ENCODE measurements around the gene PPME1. TPM values are rescaled to one million over a fixed set of nuclear protein-coding genes. Genes with fewer than 3 reads are reported as not detected.

The PPME1 gene
- total and polyA plus RNA-seq, 9 of the 15 experiments (the other 6 are each of a cell fraction or from before 2014, with no cell fraction given) = 9.8 to 81.7 (median 37.6) TPM

- POLR2A ChIA-PET = no interaction called here
- Histone ChIP-seq H3K79me2 (ENCODE audit: control insufficient read depth, insufficient read depth, low read length) (peaks cover 8% of the 10 kb centered on the region; the same call in 1 of the 3 replicates), H3K4me3 (no peak overlapping the region), H4K20me1 (replicated peaks; ENCODE audit: control insufficient read depth, insufficient read depth, low read length) (no peaks in the 10 kb centered on the region), H3K4me2 (ENCODE audit: insufficient read depth, low read length) (no peak overlapping the region), H3K4me1 (replicated peaks in 1 of 2; ENCODE audit: control insufficient read depth in 2 of 2, insufficient read depth in 2 of 2, low read length in 2 of 2) (peaks cover 0 to 4% of the 10 kb centered on the region in 2 experiments; a peak in 2 of 5 replicates), H3K9me3 (replicated peaks; ENCODE audit: control insufficient read depth, insufficient read depth, low read depth, low read length) (no peaks in the 10 kb centered on the region), H3K9ac (ENCODE audit: insufficient read depth in 1 of 2, low read depth in 2 of 2, low read length in 2 of 2) (no peak overlapping the region), H3K27me3 (ENCODE audit: control insufficient read depth in 2 of 2, insufficient read depth in 2 of 2, low read length in 2 of 2) (no peaks in the 10 kb centered on the region), H2AFZ (ENCODE audit: low read depth, low read length) (no peak overlapping the region), H3K36me3 (ENCODE audit: control insufficient read depth, insufficient read depth, low read length) (peaks cover 56% of the 10 kb centered on the region), H3K27ac (ENCODE audit: extremely low read depth, low read depth, low read length) (no peak overlapping the region), H3K9me1 (ENCODE audit: control insufficient read depth, insufficient read depth, low read length) (no peaks in the 10 kb centered on the region)
- ATAC-seq = no peak
- no peak for DNase-seq (ENCODE audit: extremely low read depth in 1 of 4, low spot score in 3 of 4)
- 85% methylated on average over 2 of the region's 2 CpGs for WGBS (ENCODE audit: insufficient coverage, low coverage, missing lambda C conversion rate)
- CTCF ChIA-PET (ENCODE audit: low intra/inter-chr PET ratio) = no interaction called here
- in situ Hi-C loops (cut with MboI) = no loop called here
- TF ChIP-seq ARID2 (IDR thresholded peaks at IDR 0.05) = no peak
- TF ChIP-seq RHOXF2B (CRISPR knock-in tag; conservative IDR thresholded peaks at IDR 0.05) = no peak
- no peak for TF ChIP-seq EHMT2 (IDR thresholded peaks at IDR 0.05)
- TF ChIP-seq XRCC4 (IDR thresholded peaks at IDR 0.05; ENCODE audit: extremely low read depth, insufficient read depth, insufficient read length) = no peak
- no peak for TF ChIP-seq CREB5 (CRISPR knock-in tag; IDR thresholded peaks at IDR 0.05)
- no peak for TF ChIP-seq CREBBP (IDR thresholded peaks at IDR 0.05; ENCODE audit: low read depth, low read length)
- TF ChIP-seq STAT5B (CRISPR knock-in tag; IDR thresholded peaks at IDR 0.05) = no peak
- TF ChIP-seq E4F1 (CRISPR knock-in tag; IDR thresholded peaks at IDR 0.05; ENCODE audit: borderline replicate concordance) = no peak
- no peak for FAIRE-seq
- intact Hi-C loops (cut with micrococcal nuclease) = no loop called here
- no TSS peak for BruUV-seq (replicated peaks)
Observed at GRCh38 chr11:74203966-74204365, 32.9 kb downstream of the PPME1 start.
